OCI-LY3 (cell line): ENCODE data around the gene TMEM132C.

Experiments
- EZH2phosphoT487 ChIP-seq: fragments of 200-600 bp; shearing (Covaris generic); IDR thresholded peaks from 2 replicates; pipeline ENCODE4 v1.6.1; 2018; ENCODE audit warnings: antibody characterized with exemption, mixed run types, low read depth
- TF ChIP-seq, protein P1 (sequence below): fragments of 200-600, 300-600 bp; sonication (generic); IDR thresholded peaks from 2 replicates; pipeline ENCODE4 v1.5.1; 2014; ENCODE audit warnings: antibody characterized with exemption, low read length, low read depth

DNA sequence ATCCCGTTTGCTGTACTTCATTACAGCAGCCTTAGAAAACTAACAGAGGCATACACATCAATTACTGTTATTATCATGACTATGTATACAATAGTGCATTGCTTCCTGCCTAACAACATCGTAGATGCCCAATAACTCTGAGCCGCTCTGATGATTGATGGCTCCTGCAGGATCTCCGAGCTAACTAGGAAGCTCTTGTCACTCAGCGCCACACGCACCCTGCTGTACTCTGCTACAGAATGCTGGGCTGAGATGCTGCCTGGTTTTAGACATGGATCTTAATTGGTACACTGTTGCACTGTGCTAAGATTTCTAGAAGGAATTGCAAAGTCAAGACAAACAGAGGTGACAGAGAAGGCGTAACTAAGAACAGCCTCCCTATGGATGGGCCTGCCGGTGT lies 387.5 kb downstream of the TMEM132C start:
- TF ChIP-seq, protein P1, sequence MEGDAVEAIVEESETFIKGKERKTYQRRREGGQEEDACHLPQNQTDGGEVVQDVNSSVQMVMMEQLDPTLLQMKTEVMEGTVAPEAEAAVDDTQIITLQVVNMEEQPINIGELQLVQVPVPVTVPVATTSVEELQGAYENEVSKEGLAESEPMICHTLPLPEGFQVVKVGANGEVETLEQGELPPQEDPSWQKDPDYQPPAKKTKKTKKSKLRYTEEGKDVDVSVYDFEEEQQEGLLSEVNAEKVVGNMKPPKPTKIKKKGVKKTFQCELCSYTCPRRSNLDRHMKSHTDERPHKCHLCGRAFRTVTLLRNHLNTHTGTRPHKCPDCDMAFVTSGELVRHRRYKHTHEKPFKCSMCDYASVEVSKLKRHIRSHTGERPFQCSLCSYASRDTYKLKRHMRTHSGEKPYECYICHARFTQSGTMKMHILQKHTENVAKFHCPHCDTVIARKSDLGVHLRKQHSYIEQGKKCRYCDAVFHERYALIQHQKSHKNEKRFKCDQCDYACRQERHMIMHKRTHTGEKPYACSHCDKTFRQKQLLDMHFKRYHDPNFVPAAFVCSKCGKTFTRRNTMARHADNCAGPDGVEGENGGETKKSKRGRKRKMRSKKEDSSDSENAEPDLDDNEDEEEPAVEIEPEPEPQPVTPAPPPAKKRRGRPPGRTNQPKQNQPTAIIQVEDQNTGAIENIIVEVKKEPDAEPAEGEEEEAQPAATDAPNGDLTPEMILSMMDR: no peak
- no peak for TF ChIP-seq EZH2phosphoT487
